GM12875 (cell line): ENCODE results near the gene IGFLR1.

Experiments used
- H3K4me3 ChIP-seq: one replicate; pipeline ENCODE4 v1.5.1; 2011; ENCODE audit warnings: low read depth, low read length, control low read depth
- TF ChIP-seq, protein P1 (sequence below): IDR thresholded peaks from 2 replicates; pipeline ENCODE4 v1.5.1; 2011; ENCODE audit warnings: low read depth, mild to moderate bottlenecking, control low read depth, inconsistent platforms, low read length, moderate library complexity, borderline replicate concordance; ENCODE audit not compliant: insufficient read depth

IGFLR1 gene

DNA sequence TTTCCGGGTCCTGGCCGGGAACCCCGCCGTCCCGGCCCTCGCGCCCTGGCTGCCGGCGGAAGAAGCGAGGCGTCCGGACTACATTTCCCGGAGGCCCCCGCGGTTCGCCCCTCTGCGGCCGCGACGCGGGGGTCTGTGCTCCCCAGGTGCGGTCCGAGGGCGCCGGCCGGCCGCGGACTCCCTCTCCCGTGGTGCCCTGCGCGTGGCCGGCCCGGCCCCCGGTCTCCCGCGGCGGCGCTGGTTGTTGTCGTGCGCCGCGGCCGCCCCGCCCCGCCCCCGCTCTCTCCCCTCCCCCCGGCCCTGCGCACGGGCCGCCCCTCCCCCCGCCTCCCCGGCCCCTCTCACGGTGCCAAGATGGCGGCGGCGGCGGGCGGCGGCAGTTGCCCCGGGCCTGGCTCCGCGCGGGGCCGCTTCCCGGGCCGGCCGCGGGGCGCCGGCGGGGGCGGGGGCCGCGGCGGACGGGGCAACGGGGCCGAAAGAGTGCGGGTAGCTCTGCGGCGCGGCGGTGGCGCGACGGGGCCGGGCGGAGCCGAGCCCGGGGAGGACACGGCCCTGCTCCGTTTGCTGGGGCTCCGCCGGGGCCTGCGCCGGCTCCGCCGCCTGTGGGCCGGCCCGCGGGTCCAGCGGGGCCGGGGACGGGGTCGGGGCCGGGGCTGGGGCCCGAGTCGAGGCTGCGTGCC is 24.4 kb downstream of the IGFLR1 start, which contains the start of gene KMT2B:
KMT2B (plus strand) TSS at position 339 of the 680 bp plus-strand sequence; CDS start at position 355, 16 bp downstream.
- H3K4me3 ChIP-seq, result peak within 1 kb of the TSS; percentile 84
- TF ChIP-seq, protein P1, sequence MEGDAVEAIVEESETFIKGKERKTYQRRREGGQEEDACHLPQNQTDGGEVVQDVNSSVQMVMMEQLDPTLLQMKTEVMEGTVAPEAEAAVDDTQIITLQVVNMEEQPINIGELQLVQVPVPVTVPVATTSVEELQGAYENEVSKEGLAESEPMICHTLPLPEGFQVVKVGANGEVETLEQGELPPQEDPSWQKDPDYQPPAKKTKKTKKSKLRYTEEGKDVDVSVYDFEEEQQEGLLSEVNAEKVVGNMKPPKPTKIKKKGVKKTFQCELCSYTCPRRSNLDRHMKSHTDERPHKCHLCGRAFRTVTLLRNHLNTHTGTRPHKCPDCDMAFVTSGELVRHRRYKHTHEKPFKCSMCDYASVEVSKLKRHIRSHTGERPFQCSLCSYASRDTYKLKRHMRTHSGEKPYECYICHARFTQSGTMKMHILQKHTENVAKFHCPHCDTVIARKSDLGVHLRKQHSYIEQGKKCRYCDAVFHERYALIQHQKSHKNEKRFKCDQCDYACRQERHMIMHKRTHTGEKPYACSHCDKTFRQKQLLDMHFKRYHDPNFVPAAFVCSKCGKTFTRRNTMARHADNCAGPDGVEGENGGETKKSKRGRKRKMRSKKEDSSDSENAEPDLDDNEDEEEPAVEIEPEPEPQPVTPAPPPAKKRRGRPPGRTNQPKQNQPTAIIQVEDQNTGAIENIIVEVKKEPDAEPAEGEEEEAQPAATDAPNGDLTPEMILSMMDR, result no peak

DNA sequence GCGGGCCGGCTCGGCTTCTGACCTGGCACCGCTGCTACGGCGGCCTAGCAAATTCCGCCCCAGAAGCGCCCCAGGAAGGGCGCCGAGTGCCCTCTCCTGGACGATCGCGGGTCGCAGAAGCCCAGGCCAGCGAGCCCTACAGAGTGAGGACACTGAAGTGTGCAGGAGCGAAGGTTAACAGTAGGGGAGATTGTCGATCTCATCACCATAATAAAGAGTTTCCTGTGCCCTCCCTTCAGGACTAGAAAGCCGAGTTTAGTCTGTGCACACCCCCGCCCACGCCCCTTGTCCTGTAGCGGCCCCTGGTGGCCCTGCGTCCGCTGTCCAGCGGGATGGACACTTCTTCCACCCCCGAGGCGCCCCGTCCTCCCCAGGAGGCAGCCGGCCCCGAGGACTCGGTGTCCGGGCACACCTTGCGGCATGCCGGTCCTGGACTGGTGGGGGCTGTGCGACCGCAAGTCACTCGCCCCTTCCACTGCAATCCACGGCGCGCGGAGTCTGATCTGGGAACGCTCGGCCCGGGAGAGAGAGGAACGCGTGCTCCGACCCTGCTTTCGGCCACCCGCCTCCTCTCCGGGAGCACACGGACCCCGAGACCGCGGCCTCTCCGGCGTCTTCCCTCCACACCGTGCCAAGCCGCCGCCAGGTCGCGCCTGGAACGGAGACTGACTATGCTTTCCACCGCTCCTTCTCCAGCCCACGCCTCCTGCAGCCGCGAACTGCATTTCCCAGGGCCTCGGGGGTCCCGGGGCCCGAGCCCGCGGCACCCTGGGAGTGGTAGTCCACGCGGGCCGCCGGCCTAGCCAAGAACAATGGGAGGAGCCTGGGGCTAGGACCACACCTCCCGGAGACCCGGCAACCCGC is 25.2 kb downstream of the IGFLR1 start:
- TF ChIP-seq, protein P1, result peak; percentile 75
- H3K4me3 ChIP-seq, result peak overlapping the region; percentile 84

DNA sequence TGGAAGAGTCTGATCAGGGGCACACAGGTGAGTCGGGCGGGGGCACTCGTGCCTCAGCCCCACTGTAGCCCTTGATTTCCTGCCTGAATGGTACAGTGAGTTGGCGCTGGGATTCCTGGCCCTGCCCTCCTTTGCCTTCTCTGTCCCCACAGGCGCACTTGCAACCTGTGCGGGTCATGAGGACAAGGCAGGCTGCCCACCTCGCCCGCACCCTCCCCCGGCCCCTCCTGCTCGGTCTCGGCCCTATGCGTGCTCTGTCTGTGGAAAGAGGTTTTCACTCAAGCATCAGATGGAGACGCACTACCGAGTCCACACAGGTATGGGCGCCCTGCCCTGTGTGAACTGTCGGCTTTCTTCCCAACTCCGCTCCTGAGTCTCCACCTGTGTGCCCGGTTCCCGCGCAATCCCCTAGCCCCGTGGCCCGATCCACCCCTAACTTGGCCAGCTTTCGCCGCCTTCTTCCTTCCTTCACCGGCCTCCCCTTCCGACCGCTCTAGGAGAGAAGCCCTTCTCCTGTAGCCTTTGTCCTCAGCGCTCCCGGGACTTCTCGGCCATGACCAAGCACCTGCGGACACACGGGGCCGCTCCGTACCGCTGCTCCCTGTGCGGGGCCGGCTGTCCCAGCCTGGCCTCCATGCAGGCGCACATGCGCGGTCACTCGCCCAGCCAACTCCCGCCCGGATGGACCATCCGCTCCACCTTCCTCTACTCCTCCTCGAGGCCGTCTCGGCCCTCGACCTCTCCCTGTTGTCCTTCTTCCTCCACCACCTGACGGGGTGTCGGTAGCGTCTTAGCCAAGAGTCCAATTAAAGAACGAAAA is 26.1 kb downstream of the IGFLR1 start:
- TF ChIP-seq, protein P1, result no peak
- peak overlapping the region; percentile 84 for H3K4me3 ChIP-seq

DNA sequence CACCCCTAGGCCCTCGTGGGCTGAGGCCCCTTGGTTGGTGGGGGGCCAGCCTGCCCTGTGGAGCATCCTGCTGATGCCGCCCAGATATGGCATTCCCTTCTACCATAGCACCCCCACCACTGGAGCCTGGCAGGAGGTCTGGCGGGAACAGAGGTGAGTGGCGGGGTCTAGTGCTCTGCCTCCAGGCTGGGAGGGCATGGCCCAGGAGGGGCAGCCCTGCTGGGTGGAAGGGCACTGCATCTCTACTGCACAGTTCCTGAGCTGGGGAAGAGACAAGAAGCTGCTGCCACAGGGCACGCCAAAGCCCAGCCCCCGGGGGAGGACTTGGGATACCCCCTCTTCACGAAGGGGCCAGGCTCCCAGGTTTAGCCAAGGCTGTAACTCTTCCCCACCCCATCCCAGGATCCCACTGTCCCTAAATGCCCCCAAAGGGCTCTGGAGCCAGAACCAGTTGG is 26.9 kb downstream of the IGFLR1 start:
- TF ChIP-seq, protein P1, result no peak
- H3K4me3 ChIP-seq, result peak overlapping the region; percentile 84

DNA sequence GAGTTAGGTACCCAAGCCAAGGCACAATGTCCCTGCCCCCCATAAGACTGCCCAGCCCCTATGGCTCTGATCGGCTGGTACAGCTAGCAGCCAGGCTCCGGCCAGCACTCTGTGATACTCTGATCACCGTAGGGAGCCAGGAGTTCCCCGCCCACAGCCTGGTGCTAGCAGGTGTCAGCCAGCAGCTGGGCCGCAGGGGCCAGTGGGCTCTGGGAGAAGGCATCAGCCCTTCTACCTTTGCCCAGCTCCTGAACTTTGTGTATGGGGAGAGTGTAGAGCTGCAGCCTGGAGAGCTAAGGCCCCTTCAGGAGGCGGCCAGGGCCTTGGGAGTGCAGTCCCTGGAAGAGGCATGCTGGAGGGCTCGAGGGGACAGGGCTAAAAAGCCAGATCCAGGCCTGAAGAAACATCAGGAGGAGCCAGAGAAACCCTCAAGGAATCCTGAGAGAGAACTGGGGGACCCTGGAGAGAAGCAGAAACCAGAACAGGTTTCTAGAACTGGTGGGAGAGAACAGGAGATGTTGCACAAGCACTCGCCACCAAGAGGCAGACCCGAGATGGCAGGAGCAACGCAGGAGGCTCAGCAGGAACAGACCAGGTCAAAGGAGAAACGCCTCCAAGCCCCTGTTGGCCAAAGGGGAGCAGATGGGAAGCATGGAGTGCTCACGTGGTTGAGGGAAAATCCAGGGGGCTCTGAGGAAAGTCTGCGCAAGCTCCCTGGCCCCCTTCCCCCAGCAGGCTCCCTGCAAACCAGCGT is 27.5 kb downstream of the IGFLR1 start:
- TF ChIP-seq, protein P1, result peak; percentile 57
- H3K4me3 ChIP-seq, result peak overlapping the region; percentile 57

DNA sequence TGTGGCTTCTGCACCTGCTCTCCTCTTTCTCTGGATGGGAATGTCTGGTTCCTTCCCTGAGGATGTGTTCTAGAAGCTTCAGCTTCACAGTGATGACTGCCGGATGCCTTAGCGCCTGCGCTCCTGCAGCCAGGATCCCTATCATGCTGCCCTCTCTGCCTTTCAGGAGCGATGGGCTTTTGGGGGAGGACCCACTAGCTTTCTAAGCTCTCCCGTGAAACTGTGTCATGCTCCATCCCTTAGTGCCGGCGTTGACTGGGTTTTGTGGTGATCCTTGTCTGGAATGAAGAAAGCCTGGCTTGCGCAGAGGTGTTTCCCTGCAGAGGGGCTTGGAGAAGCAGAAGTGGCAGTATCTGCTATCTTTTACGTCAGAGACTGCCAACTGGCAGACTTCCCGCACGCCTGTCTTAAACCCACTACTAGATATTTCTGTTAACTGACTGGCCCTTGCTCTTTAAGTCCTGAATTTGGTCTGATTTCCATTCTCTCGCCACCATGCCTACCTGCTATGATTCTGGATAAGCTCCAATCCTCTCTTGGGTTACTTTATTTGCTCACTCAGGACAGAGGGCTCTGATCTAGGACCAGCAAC is 28.3 kb downstream of the IGFLR1 start:
- peak overlapping the region; percentile 57 for H3K4me3 ChIP-seq
- TF ChIP-seq, protein P1, result no peak
